K562 (cell line): ENCODE results near the gene SDC3.

Experiments
- CHCHD3 ChIP-seq: fragments of 250-450 bp; sonication (Bioruptor Pico); IDR thresholded peaks from 2 replicates; pipeline ENCODE4 v2.1.2; 2022; ENCODE audit warnings: mild to moderate bottlenecking
- CTCF ChIP-seq, 3 experiments: IDR thresholded peaks in 2 of 3; conservative IDR thresholded peaks in 1 of 3; 2 replicates each; pipeline ENCODE4 v1.5.1; 2011 to 2012; ENCODE audit warnings: low read length in 3 of 3, mild to moderate bottlenecking in 3 of 3, control low read depth in 2 of 3, improper control_type of control experiment in 1 of 3, inconsistent platforms in 1 of 3, low read depth in 1 of 3, mixed read lengths in 1 of 3, moderate library complexity in 1 of 3; ENCODE audit not compliant: insufficient read depth in 2 of 3
- JUND ChIP-seq, 2 experiments: IDR thresholded peaks; 2 replicates in 1 of 2; 3 replicates in 1 of 2; pipeline ENCODE4 v1.6.1; 2011; ENCODE audit warnings: borderline replicate concordance in 2 of 2, low read depth in 2 of 2, low read length in 2 of 2, improper control_type of control experiment in 1 of 2, missing biosample characterization in 1 of 2, missing genetic modification characterization in 1 of 2, missing genetic modification reagents in 1 of 2
- MEF2A ChIP-seq: IDR thresholded peaks from 2 replicates; pipeline ENCODE4 v1.6.1; 2011; ENCODE audit warnings: low read depth, mild to moderate bottlenecking, low read length, moderate library complexity; ENCODE audit not compliant: control insufficient read depth
- NFYB ChIP-seq: IDR thresholded peaks from 2 replicates; pipeline ENCODE4 v1.6.1; 2011; ENCODE audit warnings: mild to moderate bottlenecking, moderate library complexity; ENCODE audit not compliant: insufficient read length; ENCODE audit errors: extremely low read depth
- POLR2A ChIP-seq: fragments of 450-650 bp; conservative IDR thresholded peaks from 2 replicates; pipeline ENCODE4 v1.6.1; 2016
- TSHZ1 ChIP-seq: fragments of 250-450 bp; sonication (Bioruptor Pico); IDR thresholded peaks from 2 replicates; pipeline ENCODE4 v1.4.0; 2020; ENCODE audit warnings: mild to moderate bottlenecking, moderate library complexity
- ZNF24 ChIP-seq: fragments of 450-650 bp; IDR thresholded peaks from 2 replicates; pipeline ENCODE4 v1.6.1; 2016
- ZNF589 ChIP-seq: fragments of 200-800 bp; sonication (Bioruptor generic); IDR thresholded peaks from 2 replicates; pipeline ENCODE4 v1.6.1; 2016; ENCODE audit warnings: low read depth, missing genetic modification characterization, missing compliant biosample characterization
- ZNF644 ChIP-seq: fragments of 200-800 bp; sonication (Bioruptor generic); IDR thresholded peaks from 2 replicates; pipeline ENCODE4 v1.6.1; 2016; ENCODE audit warnings: low read depth, missing genetic modification characterization, missing compliant biosample characterization
- ZNF696 ChIP-seq: fragments of 250-450 bp; sonication (Bioruptor Pico); conservative IDR thresholded peaks from 2 replicates; pipeline ENCODE4 v1.4.0; 2020; ENCODE audit warnings: mild to moderate bottlenecking, moderate library complexity
- ZNF740 ChIP-seq, 3 experiments: fragments of 200-800 bp in 1 of 3; sonication (Bioruptor generic) in 1 of 3; sonication (generic) in 1 of 3; formaldehyde crosslinking in 1 of 3; IDR thresholded peaks; 2 replicates each; pipeline versions ENCODE4 v1.6.1 to v1.8.0; 2016 to 2022; ENCODE audit warnings: mild to moderate bottlenecking in 2 of 3, missing compliant biosample characterization in 2 of 3, missing genetic modification characterization in 2 of 3, missing genetic modification reagents in 1 of 3

- TF ChIP-seq TSHZ1: no peak
- no peak for TF ChIP-seq JUND (IDR thresholded peaks at IDR 0.05; ENCODE audit: borderline replicate concordance, low read depth, low read length)
- no peak for TF ChIP-seq JUND (tag; IDR thresholded peaks at IDR 0.05; ENCODE audit: borderline replicate concordance, low read depth, low read length)
- TF ChIP-seq NFYB: no peak
- no peak for TF ChIP-seq POLR2A
- TF ChIP-seq CTCF (IDR thresholded peaks at IDR 0.05 in 2 of 3, conservative IDR thresholded peaks at IDR 0.05 in 1 of 3; ENCODE audit: insufficient read depth in 2 of 3, low read depth in 1 of 3, low read length in 3 of 3): no peak
- no peak for TF ChIP-seq ZNF24
- no peak for TF ChIP-seq ZNF644 (tag)
- TF ChIP-seq ZNF589 (CRISPR knock-in tag): no peak
- no peak for TF ChIP-seq CHCHD3 (CRISPR knock-in tag)
- TF ChIP-seq MEF2A: no peak
- TF ChIP-seq ZNF740 (CRISPR knock-in tag; IDR thresholded peaks at IDR 0.05): no peak
- TF ChIP-seq ZNF740 (tag; IDR thresholded peaks at IDR 0.05): no peak; a peak in 1 of 4 replicates
- TF ChIP-seq ZNF696 (CRISPR knock-in tag): no peak
These were observed 37.2 kb downstream of the SDC3 start for GRCh38 chr1:30871276-30871871.
